HepG2 (cell line): ENCODE measurements around the gene PGC. TPM values are rescaled to one million over a fixed set of nuclear protein-coding genes. Genes with fewer than 3 reads are reported as not detected.

ENCODE experiments used
- ATAC-seq: fragments of 200-7000 bp; cut with Tn5 transposase; 3 replicates; pipeline ENCODE4 v1.9.1; 2020; ENCODE audit warnings: mild to moderate bottlenecking, moderate library complexity
- BruUV-seq: library from RNA; stranded (reverse); fragments of 400-500 nt; replicated peaks from 2 replicates; lab custom pipeline; 2021; lab: Mats Ljungman, UMichigan
- CTCF ChIA-PET: fragments of 300-600 bp; formaldehyde crosslinking; extraction: SDS; loops from one replicate; lab custom pipeline; 2021; ENCODE audit warnings: low total read pairs, inconsistent platforms, low intra/inter-chr PET ratio; lab: Yijun Ruan, JAX
- POLR2A ChIA-PET: fragments of 350-600 bp; sonication (Branson Sonifier 250); formaldehyde crosslinking; loops from one replicate; lab custom pipeline; 2020; ENCODE audit warnings: antibody characterized with exemption, inconsistent platforms; lab: Yijun Ruan, JAX
- DNase-seq: peaks from one replicate; pipeline ENCODE4 v3.0.0-alpha.2; 2015; ENCODE audit warnings: low spot score
- FAIRE-seq: peaks from 3 replicates; lab custom pipeline; 2011; peaks lifted over from hg19 to GRCh38; lab: Jason Lieb, UNC
- H2AFZ ChIP-seq: one replicate; pipeline ENCODE4 v1.6.1; 2011; ENCODE audit warnings: low read length, inconsistent platforms
- H3K27ac ChIP-seq: fragments of 300-600 bp; 3 replicates; pipeline ENCODE4 v1.8.0; 2011; ENCODE audit warnings: mixed run types, mild to moderate bottlenecking, mixed read lengths, low read length, inconsistent platforms; ENCODE audit not compliant: insufficient read depth; ENCODE audit errors: extremely low read length
- H3K27me3 ChIP-seq, 2 experiments: fragments of 200-600 bp in 1 of 2; 2 replicates in 1 of 2; 3 replicates in 1 of 2; pipeline versions ENCODE4 v1.6.0 to v1.8.0; 2011; ENCODE audit warnings: low read length in 2 of 2, mild to moderate bottlenecking in 2 of 2, moderate library complexity in 2 of 2, inconsistent platforms in 1 of 2; ENCODE audit not compliant: insufficient read depth in 2 of 2, control insufficient read depth in 1 of 2
- H3K36me3 ChIP-seq, 2 experiments: fragments of 200-600 bp in 1 of 2; replicated peaks in 1 of 2; 2 replicates in 1 of 2; 3 replicates in 1 of 2; pipeline versions ENCODE4 v1.5.1 to v1.8.0; 2011; ENCODE audit warnings: low read length in 2 of 2, inconsistent platforms in 1 of 2; ENCODE audit not compliant: insufficient read depth in 2 of 2, control insufficient read depth in 1 of 2
- H3K4me1 ChIP-seq: 2 replicates; pipeline ENCODE4 v1.5.1; 2012; ENCODE audit warnings: low read length, inconsistent platforms; ENCODE audit not compliant: insufficient read depth
- H3K4me2 ChIP-seq: 2 replicates; pipeline ENCODE4 v1.6.0; 2011; ENCODE audit warnings: low read depth, low read length, inconsistent platforms
- H3K4me3 ChIP-seq, 3 experiments: fragments of 200-600 bp in 1 of 3; sonication (generic), shearing (Covaris generic) in 1 of 3; replicated peaks in 1 of 3; 2 replicates each; pipeline ENCODE4 v1.5.1; 2011 to 2016; ENCODE audit warnings: low read length in 3 of 3, inconsistent platforms in 2 of 3, low read depth in 2 of 3, mild to moderate bottlenecking in 2 of 3, control low read depth in 1 of 3, mixed read lengths in 1 of 3; ENCODE audit not compliant: insufficient read depth in 1 of 3
- H3K79me2 ChIP-seq: one replicate; pipeline ENCODE4 v1.6.1; 2011; ENCODE audit warnings: low read length, inconsistent platforms; ENCODE audit not compliant: insufficient read depth
- H3K9ac ChIP-seq: 2 replicates; pipeline ENCODE4 v1.6.0; 2011; ENCODE audit warnings: mild to moderate bottlenecking, low read depth, low read length, inconsistent platforms; ENCODE audit not compliant: insufficient read depth
- H3K9me3 ChIP-seq: 2 replicates; pipeline ENCODE4 v1.5.1; 2012; ENCODE audit warnings: mild to moderate bottlenecking, low read length
- H4K20me1 ChIP-seq: 2 replicates; pipeline ENCODE4 v1.6.0; 2011; ENCODE audit warnings: inconsistent platforms, mild to moderate bottlenecking, low read length, moderate library complexity; ENCODE audit not compliant: insufficient read depth
- ARID2 ChIP-seq: sonication (generic); formaldehyde crosslinking; IDR thresholded peaks from 2 replicates; pipeline ENCODE4 v1.8.1; 2022; ENCODE audit warnings: mild to moderate bottlenecking, missing genetic modification reagents, borderline replicate concordance
- GTF2F1 ChIP-seq: fragments of 150-350 bp; IDR thresholded peaks from 2 replicates; pipeline ENCODE4 v1.6.1; 2014; ENCODE audit warnings: low read length
- HNF4G ChIP-seq, 2 experiments: sonication (generic) in 1 of 2; formaldehyde crosslinking in 1 of 2; IDR thresholded peaks; 2 replicates each; pipeline versions ENCODE4 v1.4.0 to v1.6.1; 2011 to 2020; ENCODE audit warnings: borderline replicate concordance in 2 of 2, low read depth in 2 of 2, mild to moderate bottlenecking in 2 of 2, low read length in 1 of 2, missing genetic modification reagents in 1 of 2, moderate library complexity in 1 of 2
- IKZF5 ChIP-seq: IDR thresholded peaks from 2 replicates; pipeline ENCODE4 v1.6.1; 2018; ENCODE audit warnings: missing genetic modification reagents, mild to moderate bottlenecking, missing compliant biosample characterization
- KAT7 ChIP-seq: IDR thresholded peaks from 2 replicates; pipeline ENCODE4 v1.6.1; 2018; ENCODE audit warnings: borderline replicate concordance, missing compliant biosample characterization
- KMT2B ChIP-seq: IDR thresholded peaks from 2 replicates; pipeline ENCODE4 v1.6.1; 2016; ENCODE audit warnings: missing genetic modification reagents, missing compliant biosample characterization
- NR2C2 ChIP-seq: sonication (generic); formaldehyde crosslinking; IDR thresholded peaks from 2 replicates; pipeline ENCODE4 v1.4.0; 2020; ENCODE audit warnings: missing genetic modification reagents, mild to moderate bottlenecking, moderate library complexity, borderline replicate concordance
- SNAPC2 ChIP-seq: sonication (generic); formaldehyde crosslinking; IDR thresholded peaks from 2 replicates; pipeline ENCODE4 v1.8.1; 2022; ENCODE audit warnings: mild to moderate bottlenecking, missing genetic modification reagents
- TFDP1 ChIP-seq: IDR thresholded peaks from 2 replicates; pipeline ENCODE4 v1.6.1; 2016; ENCODE audit warnings: missing compliant biosample characterization, missing genetic modification reagents, borderline replicate concordance
- ZBTB43 ChIP-seq: sonication (generic); formaldehyde crosslinking; conservative IDR thresholded peaks from 2 replicates; pipeline ENCODE4 v1.4.0; 2020; ENCODE audit warnings: missing genetic modification reagents
- ZNF280B ChIP-seq: sonication (generic); formaldehyde crosslinking; IDR thresholded peaks from 2 replicates; pipeline ENCODE4 v1.5.0; 2020; ENCODE audit warnings: missing genetic modification reagents, mild to moderate bottlenecking, borderline replicate concordance
- ZNF30 ChIP-seq: sonication (generic); formaldehyde crosslinking; IDR thresholded peaks from 2 replicates; pipeline ENCODE4 v1.5.0; 2020; ENCODE audit warnings: mild to moderate bottlenecking, missing genetic modification reagents
- ZNF639 ChIP-seq: conservative IDR thresholded peaks from 2 replicates; pipeline ENCODE4 v1.6.1; 2018; ENCODE audit warnings: missing genetic modification reagents
- ZNF772 ChIP-seq: sonication (generic); formaldehyde crosslinking; IDR thresholded peaks from 2 replicates; pipeline ENCODE4 v1.5.0; 2020; ENCODE audit warnings: mild to moderate bottlenecking, missing genetic modification reagents
- ZNF792 ChIP-seq: IDR thresholded peaks from 2 replicates; pipeline ENCODE4 v1.6.1; 2016
- ZNF850 ChIP-seq: sonication (generic); formaldehyde crosslinking; conservative IDR thresholded peaks from 2 replicates; pipeline ENCODE4 v1.9.0; 2021; ENCODE audit warnings: mild to moderate bottlenecking, missing genetic modification reagents
- WGBS: methylation state at CpG from one replicate; pipeline ENCODE4 v1.1.6; 2017; ENCODE audit warnings: low lambda C conversion rate; 5-methylcytosine and 5-hydroxymethylcytosine counted together
- in situ Hi-C: cut with HindIII; loops from 2 replicates; pipeline ENCODE4 v1.10.0; 2017; ENCODE audit warnings: low pct_unique_long_range_greater_than_20kb; ENCODE audit not compliant: extremely low pct_ligation_motif_present
- intact Hi-C: fragments of 100-400 bp; cut with micrococcal nuclease; formaldehyde crosslinking; loops from one replicate; pipeline ENCODE4 v1.10.0; 2022; ENCODE audit not compliant: unreplicated experiment
- polyA plus RNA-seq, 8 experiments: library from polyadenylated mRNA; depleted of rRNA in 3 of 8; stranded (reverse) in 7 of 8; unstranded in 1 of 8; fragments of >200 nt; fragmentation: Illumina TruSeq in 4 of 8; extraction: Trizol in 4 of 8; gene quantifications; 2 replicates each; pipeline versions ENCODE4 v1.2.1 to v1.2.3, GENCODE V29; 2011 to 2016; ENCODE audit warnings: low read depth in 4 of 8, missing spikeins in 1 of 8, mixed read lengths in 1 of 8; ENCODE audit not compliant: insufficient read depth in 1 of 8
- total RNA-seq, 5 experiments: library from RNA; depleted of rRNA; stranded (reverse); fragments of >200 nt; fragmentation: Illumina TruSeq; extraction: Trizol; gene quantifications; 2 replicates each; pipeline ENCODE4 v1.2.3, GENCODE V29; 2016; ENCODE audit warnings: low read depth in 1 of 5

The PGC gene
- total and polyA plus RNA-seq, 2 of the 13 experiments (the other 11 are each of a cell fraction or from before 2014, with no cell fraction given) = 426 to 502 TPM

GRCh38 chr6:41796474-41796873, 49.3 kb upstream of the PGC start:
- Histone ChIP-seq H4K20me1 (no peaks in the 10 kb centered on the region), H2AFZ (no peak overlapping the region), H3K9ac (no peak overlapping the region), H3K4me2 (no peak overlapping the region), H3K27ac (no peak overlapping the region), H3K4me1 (no peaks in the 10 kb centered on the region), H3K79me2 (no peaks in the 10 kb centered on the region), H3K4me3 (no peak overlapping the region), H3K9me3 (no peaks in the 10 kb centered on the region), H3K27me3 (no peaks in the 10 kb centered on the region), H3K36me3 (peaks cover 13 to 27% of the 10 kb centered on the region in 2 experiments)
- no peak for TF ChIP-seq TFDP1 (CRISPR knock-in tag)
- TF ChIP-seq IKZF5 (CRISPR knock-in tag) = no peak
- no peak for TF ChIP-seq ZNF30 (CRISPR knock-in tag)
- TF ChIP-seq ZNF639 (CRISPR knock-in tag) = no peak
- no peak for TF ChIP-seq SNAPC2 (CRISPR knock-in tag)
- no peak for TF ChIP-seq KAT7
- TF ChIP-seq KMT2B (CRISPR knock-in tag) = no peak
- no peak for TF ChIP-seq HNF4G (IDR thresholded peaks at IDR 0.05; ENCODE audit: borderline replicate concordance, low read depth, low read length)
- TF ChIP-seq HNF4G (CRISPR knock-in tag; IDR thresholded peaks at IDR 0.05; ENCODE audit: borderline replicate concordance, low read depth) = no peak
- TF ChIP-seq ARID2 (CRISPR knock-in tag) = no peak
- no peak for TF ChIP-seq NR2C2 (CRISPR knock-in tag)
- no peak for TF ChIP-seq GTF2F1
- no peak for TF ChIP-seq ZNF280B (CRISPR knock-in tag)
- no peak for TF ChIP-seq ZNF792 (CRISPR knock-in tag)
- TF ChIP-seq ZBTB43 = no peak
- TF ChIP-seq ZNF772 = no peak
- no peak for TF ChIP-seq ZNF850 (CRISPR knock-in tag)
- ChIA-PET POLR2A (no interaction called here), CTCF (no interaction called here)
- no peak for ATAC-seq
- BruUV-seq = no TSS peak
- no peak for DNase-seq
- intact Hi-C loops = no loop called here
- no peak for FAIRE-seq
- WGBS = 69% methylated on average over 2 of the region's 2 CpGs
- in situ Hi-C loops = loop anchor here (25.0 kb wide), 1 partner anchor 416 kb away; the partner anchor contains the start of gene MRPS10
